A673 (cell line): ENCODE results near the gene WWP2.

Experiments used
- CTCF ChIP-seq: fragments of 300-800, 200-600 bp; sonication (generic); conservative IDR thresholded peaks from 2 replicates; pipeline ENCODE4 v1.5.1; 2017; ENCODE audit warnings: low read depth, mild to moderate bottlenecking, antibody characterized with exemption, low read length, moderate library complexity, mixed read lengths
- EZH2 ChIP-seq: fragments of 200-600 bp; sonication (generic); IDR thresholded peaks from 2 replicates; pipeline ENCODE4 v1.6.1; 2017; ENCODE audit warnings: borderline replicate concordance, low read depth, mild to moderate bottlenecking, mixed read lengths, antibody characterized with exemption, low read length; ENCODE audit not compliant: poor library complexity, severe bottlenecking

GRCh38 chr16:69763599-69763942 is 1.4 kb downstream of the WWP2 start:
- TF ChIP-seq EZH2 (no peak), CTCF (no peak)
